OCI-LY1 (cell line): Measurements from ENCODE around the gene PRPS1.

Experiments used
- CTCF ChIP-seq: fragments of 200-600 bp; sonication (generic), shearing (Covaris generic); IDR thresholded peaks from 2 replicates; pipeline ENCODE4 v1.5.1; 2017; ENCODE audit warnings: mild to moderate bottlenecking, antibody characterized with exemption, low read length, moderate library complexity, mixed read lengths
- EZH2 ChIP-seq: fragments of 200-600 bp; sonication (generic), shearing (Covaris generic); IDR thresholded peaks from 2 replicates; pipeline ENCODE4 v1.8.0; 2017; ENCODE audit warnings: borderline replicate concordance, mixed run types, mild to moderate bottlenecking, antibody characterized with exemption, low read length, moderate library complexity, mixed read lengths

DNA sequence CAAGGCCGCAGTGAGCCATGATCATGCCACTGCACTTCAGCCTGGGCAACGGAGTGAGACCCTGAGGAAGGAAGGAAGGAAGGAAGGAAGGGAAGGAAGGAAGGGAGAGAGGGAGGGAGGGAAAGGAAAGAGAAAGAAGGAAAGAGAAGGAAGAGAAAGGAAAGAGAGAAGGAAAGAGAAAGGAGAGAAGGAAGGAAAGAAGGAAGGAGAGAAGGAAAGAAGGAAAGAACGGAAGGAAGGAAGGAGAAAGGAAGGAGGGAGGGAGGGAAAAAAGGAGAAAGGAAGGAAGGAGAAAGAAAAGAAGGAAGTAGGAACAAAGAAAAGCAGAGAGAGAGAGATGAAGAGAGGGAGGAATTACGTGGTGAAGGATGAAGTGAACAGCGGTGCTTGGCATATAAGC lies 30.4 kb downstream of the PRPS1 start:
- TF ChIP-seq CTCF = no peak
- no peak for TF ChIP-seq EZH2
